ENCODE results near the gene TOLLIP. TPM values are rescaled to one million over a fixed set of nuclear protein-coding genes. Genes with fewer than 3 reads are reported as not detected.

The TOLLIP gene
- total RNA-seq, 1 donor from 2014 or later, result 65.3 TPM

- Mint-ChIP-seq H3K9me3 (ENCODE audit: unreplicated experiment) (no peaks in the 10 kb centered on the region), H3K36me3 (ENCODE audit: low read depth, unreplicated experiment) (no peaks in the 10 kb centered on the region), H3K4me1 (ENCODE audit: unreplicated experiment) (no peaks in the 10 kb centered on the region), H3K27ac (ENCODE audit: unreplicated experiment) (no peak overlapping the region), H3K4me3 (ENCODE audit: unreplicated experiment) (no peak overlapping the region), H3K27me3 (ENCODE audit: unreplicated experiment) (peaks cover 8% of the 10 kb centered on the region)
- no peak for TF ChIP-seq CTCF (IDR thresholded peaks at IDR 0.05; ENCODE audit: unreplicated experiment)
- no peak for DNase-seq (ENCODE audit: low spot score)
Measured at GRCh38 chr11:1346669-1347390, 37.4 kb upstream of the TOLLIP start.

GRCh38 chr11:1345737-1346513 is 36.5 kb upstream of the TOLLIP start:
- no peak overlapping the region for H3K4me3 Mint-ChIP-seq (ENCODE audit: unreplicated experiment)
- no peaks in the 10 kb centered on the region for H3K9me3 Mint-ChIP-seq (ENCODE audit: unreplicated experiment)
- no peak for TF ChIP-seq CTCF (IDR thresholded peaks at IDR 0.05; ENCODE audit: unreplicated experiment)
- no peaks in the 10 kb centered on the region for H3K36me3 Mint-ChIP-seq (ENCODE audit: low read depth, unreplicated experiment)
- no peak overlapping the region for H3K27ac Mint-ChIP-seq (ENCODE audit: unreplicated experiment)
- peaks cover 8% of the 10 kb centered on the region for H3K27me3 Mint-ChIP-seq (ENCODE audit: unreplicated experiment)
- no peaks in the 10 kb centered on the region for H3K4me1 Mint-ChIP-seq (ENCODE audit: unreplicated experiment)
- DNase-seq (ENCODE audit: low spot score), result no peak

- no peak for DNase-seq (ENCODE audit: low spot score)
- Mint-ChIP-seq H3K27me3 (ENCODE audit: unreplicated experiment) (peaks cover 8% of the 10 kb centered on the region), H3K4me1 (ENCODE audit: unreplicated experiment) (no peaks in the 10 kb centered on the region), H3K9me3 (ENCODE audit: unreplicated experiment) (no peaks in the 10 kb centered on the region), H3K36me3 (ENCODE audit: low read depth, unreplicated experiment) (no peaks in the 10 kb centered on the region), H3K4me3 (ENCODE audit: unreplicated experiment) (no peak overlapping the region), H3K27ac (ENCODE audit: unreplicated experiment) (no peak overlapping the region)
- TF ChIP-seq CTCF (IDR thresholded peaks at IDR 0.05; ENCODE audit: unreplicated experiment), result no peak
Measured at GRCh38 chr11:1344056-1344635, 34.7 kb upstream of the TOLLIP start.

GRCh38 chr11:1343391-1344055 is 34.1 kb upstream of the TOLLIP start:
- DNase-seq (ENCODE audit: low spot score), result no peak
- Mint-ChIP-seq H3K4me3 (ENCODE audit: unreplicated experiment) (no peak overlapping the region), H3K27me3 (ENCODE audit: unreplicated experiment) (peaks cover 8% of the 10 kb centered on the region), H3K4me1 (ENCODE audit: unreplicated experiment) (no peaks in the 10 kb centered on the region), H3K27ac (ENCODE audit: unreplicated experiment) (no peak overlapping the region), H3K9me3 (ENCODE audit: unreplicated experiment) (no peaks in the 10 kb centered on the region), H3K36me3 (ENCODE audit: low read depth, unreplicated experiment) (peaks cover under 1% of the 10 kb centered on the region)
- TF ChIP-seq CTCF (IDR thresholded peaks at IDR 0.05; ENCODE audit: unreplicated experiment), result no peak
